ELR (cell line): ENCODE results near the gene NHLRC4.

Source experiments
- DNase-seq: peaks from one replicate; pipeline ENCODE4 v3.0.0-alpha.2; 2015; ENCODE audit warnings: low read depth

The NHLRC4 gene

DNA sequence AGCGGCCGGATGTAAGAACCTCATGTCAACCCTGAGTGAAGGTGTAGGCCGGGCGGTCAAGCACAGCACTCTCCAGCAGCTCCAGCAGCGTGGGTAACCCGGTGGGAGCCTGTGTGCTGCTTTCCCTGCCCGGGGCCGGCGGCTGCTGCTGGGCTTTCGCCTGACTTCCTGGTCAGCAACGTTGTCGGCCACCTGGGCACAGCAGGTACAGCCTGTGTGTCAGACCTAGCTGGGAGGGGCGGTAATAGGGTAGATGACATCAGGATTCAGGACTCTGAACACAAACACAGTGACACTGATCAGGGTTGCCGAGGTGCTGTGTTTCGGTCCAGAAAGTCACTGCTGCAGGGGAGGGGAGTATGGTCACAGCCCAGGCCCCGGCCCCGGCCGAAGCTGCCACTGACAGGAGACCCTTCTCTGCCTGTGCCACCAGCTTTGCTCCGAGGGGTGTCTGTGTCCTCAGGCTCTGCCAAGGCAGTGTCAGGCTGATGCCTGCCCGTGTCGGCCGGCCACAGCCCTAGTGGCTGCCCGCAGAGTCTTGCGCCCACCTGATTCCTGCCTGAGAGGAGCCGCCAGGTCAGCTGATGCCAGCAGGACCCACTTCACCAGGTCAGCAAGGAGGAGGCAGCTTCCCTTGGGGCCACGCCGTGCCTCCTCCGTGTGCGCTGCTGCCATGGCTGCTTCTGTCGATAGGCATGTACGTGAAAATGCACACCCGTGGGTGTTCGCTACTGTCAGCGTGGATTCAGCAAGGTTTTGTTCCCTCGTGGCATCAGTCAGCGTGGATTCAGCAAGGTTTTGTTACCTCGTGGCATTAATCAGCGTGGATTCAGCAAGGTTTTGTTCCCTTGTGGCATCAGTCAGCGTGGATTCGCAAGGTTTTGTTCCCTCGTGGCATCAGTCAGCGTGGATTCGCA lies 32.3 kb downstream of the NHLRC4 start:
- DNase-seq, result no peak

DNA sequence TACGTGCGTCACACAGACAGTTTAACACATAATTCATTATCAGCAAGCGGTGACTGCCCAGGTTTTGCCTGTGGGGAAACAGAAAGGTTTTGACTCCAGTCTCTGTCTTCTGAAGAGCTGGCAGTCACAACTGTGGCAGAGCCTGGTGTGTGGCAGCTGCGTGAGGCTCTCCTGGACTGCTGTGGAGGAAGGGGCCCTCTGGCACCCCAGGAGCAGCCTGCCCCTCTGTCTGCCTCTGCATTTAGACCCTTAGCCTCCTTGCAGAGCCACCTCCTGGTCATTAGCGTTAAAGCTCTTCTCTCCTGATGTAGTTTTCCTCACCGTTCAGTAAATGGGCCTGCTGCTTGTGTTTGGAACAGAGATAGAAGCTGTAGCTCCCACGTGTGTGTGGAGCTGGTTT lies 34.0 kb downstream of the NHLRC4 start:
- DNase-seq, result no peak

DNA sequence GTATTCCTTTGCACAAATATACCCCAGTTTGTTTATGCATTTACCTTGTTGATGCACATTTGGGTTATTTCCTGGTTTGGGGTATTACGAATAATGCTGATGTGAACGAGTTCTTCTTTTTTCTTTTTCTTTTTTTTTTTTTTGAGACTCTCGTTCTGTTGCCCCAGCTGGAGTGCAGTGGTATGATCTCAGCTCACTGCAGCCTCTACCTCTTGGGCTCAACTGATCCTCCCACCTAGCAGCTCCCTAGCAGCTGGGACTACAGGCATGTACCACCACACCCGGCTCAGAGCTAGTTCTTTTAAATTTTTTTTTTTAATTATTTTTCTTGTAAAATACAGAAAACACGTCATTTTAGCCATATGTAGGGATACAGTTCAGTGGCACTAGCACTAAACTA lies 37.1 kb downstream of the NHLRC4 start:
- no peak for DNase-seq

DNA sequence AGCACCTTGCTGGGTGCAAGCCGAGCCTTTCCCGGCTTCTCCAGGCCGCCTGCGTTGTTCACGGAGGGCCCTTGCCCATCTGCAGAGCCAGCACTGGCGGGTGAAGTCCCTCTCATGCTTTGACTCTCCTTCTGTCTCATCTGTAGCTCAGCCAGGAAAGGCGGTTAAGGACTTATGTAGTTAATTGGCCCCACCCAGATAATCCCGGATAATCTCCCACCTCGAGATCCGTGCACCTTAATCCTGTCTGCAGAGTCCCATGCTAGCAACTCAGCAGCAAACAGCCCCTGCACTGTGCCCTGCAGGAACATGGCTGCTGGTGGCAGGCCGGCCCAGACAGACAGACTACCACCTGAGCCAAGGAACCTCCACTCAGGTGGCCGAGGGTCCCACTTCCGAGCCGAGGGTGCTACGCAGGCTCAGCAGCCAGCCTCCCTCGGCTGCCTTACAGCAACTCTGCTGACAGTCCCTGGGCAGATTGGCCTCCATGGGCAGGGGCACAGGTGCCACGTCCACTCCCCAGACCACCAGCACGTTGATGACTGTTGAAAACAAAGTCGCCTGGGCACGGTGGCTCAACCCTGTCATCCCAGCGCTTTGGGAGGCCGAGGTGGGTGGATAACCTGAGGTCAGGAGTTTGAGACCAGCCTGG lies 40.0 kb downstream of the NHLRC4 start:
- DNase-seq, result no peak

DNA sequence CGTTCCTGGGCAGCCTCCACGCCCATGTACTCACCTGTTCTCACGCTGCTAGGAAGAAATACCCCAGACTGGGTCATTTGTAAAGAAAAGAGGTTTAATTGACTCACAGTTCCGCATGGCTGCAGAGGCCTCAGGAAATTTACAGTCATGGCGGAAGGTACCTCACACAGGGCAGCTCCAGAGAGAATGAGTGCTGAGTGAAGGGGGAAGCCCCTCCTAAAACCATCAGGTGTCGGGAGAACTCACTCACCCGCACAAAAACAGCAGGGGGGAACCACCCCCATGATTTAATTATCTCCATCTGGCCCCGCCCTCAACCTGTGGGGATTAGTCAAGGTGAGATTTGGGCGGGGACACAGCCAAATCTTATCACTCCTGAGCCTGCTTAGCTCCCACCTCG lies 41.2 kb downstream of the NHLRC4 start:
- no peak for DNase-seq

DNA sequence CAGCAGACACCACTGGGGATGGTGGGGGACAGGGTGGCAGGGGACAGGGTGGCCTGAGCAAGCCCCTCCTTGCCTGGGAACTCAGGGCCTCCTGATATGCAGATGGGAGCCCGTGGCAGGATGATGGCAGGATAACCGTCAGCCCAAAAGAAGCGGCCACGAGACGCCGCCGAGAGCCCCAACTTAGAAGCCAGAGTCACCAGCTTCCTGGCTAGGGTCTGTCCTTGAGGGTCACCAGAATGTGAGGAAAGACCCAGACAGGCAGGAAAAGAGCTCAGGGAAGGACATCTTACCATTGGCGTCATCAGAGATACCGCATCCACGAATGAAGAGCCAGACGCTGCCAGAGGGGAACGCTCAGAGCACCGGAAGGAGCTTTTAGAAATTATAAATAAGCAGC lies 42.5 kb downstream of the NHLRC4 start:
- DNase-seq, result no peak

DNA sequence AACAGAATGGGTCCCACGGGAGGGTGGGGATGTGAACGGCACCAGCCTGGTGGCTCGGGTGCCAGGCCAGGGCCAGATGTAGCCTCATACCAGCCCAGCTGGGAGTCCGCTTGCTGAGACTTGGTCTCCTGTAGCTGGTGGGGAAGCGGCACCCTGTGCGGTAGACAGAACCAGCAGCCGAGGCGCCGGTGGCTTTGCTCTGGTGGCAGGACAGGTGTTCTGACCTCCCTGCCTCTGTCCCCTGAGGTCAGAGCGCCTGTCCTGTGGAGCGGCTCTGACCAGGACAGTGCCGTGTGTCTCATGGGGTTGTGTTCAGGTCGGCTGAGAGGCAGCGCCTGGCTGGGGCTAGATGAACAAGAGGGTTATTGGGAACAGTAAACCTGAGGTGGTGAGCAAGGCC lies 43.2 kb downstream of the NHLRC4 start:
- DNase-seq, result no peak

DNA sequence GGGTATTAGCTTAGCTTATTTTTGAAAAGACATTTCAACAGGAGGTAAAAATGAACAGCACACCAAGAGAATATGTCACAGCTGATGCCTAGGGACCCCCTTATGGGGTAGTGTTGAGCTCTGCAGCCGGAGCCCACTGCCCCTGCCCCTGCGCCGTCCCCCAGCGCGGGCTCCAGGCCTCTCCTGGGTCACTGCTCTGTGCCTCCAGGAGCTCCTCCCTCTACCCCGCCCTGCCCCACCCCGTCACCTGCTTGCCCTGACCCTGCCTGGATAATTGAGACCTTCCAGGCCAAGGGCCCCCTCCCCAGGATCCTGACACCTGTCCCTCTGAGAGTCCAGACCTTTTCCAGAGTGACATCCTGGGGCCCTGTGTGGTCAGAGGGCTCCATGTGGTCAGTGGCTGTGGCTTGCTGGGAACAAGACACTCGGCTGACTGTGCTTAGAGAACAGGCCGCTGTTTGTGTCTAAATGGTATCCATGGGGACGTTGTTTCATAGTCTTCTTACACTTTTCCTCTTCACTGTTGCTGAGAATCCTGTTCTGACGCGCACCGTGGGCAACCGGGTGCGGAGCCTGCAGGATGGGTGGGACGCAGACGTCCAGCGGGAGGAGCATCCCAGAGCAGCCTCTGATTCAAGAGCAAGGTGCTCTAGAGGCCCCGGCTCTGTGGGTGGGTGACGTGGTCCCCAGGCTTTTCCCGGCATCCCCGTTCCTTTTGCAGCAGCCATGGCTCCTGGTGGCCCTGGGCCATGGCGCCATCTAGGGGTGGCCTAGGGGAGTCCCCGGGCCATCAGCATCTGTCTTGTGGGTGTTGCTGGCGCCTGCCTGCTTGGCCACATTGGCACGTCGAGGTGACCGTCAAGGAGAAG lies 43.9 kb downstream of the NHLRC4 start:
- no peak for DNase-seq

DNA sequence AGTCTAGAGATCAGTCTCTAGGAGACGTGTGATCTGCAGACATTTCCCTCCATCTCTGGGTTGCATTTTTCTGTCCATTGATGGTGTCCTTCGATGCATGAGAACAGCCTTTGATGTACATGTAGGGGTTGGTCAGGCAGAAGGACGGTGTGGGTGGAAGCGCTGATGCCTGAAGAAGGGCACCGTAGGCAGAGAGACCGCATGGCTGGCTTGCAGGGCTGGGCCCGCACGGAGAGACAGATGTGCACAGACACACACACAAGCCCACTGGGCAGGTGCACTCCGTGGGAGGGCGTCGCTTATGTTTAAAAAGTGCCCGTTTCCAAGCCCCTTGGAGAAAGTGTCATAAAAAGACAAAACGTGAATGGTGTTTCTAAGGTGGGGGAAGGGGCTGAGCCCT lies 48.3 kb downstream of the NHLRC4 start:
- DNase-seq, result no peak

DNA sequence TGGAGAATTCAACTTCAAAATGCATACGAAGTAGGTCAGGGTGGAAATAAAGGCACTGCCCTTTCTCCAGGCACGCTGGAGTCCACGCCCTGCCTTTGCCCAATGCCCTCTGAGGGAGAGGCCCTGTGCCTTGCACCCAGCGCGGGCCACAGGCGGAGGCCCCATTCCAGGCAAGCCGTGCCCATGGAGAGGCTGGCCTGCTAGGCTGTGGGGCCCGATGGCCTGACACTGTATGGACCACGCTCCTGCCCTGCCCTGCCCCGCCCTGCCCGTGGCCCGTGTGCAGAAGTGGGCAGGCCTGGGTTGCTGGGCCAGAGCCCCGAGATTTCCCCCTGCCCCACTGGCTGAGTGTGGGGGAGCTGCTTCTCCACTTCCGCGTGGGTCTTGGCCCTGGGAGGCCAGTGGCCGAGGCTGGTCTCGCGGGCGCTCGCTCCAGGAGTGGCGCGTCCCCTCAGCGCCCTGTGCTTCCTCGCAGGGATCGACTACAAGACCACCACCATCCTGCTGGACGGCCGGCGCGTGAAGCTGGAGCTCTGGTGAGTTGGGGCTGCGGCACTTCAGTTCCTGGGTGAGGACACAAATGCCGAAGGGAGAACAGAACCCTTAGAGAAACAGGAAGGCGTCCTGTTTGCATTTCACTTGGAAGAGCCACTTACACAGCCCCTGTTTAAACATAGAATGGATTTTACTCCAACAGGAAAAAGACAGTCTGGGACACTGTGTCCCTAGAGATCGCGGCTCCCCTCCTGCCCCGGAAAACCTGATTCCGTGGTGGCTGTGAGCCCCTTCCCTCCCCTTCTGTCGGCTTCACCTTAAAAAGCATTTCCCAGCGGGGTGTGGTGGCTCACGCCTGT lies 50.2 kb downstream of the NHLRC4 start:
- no peak for DNase-seq

DNA sequence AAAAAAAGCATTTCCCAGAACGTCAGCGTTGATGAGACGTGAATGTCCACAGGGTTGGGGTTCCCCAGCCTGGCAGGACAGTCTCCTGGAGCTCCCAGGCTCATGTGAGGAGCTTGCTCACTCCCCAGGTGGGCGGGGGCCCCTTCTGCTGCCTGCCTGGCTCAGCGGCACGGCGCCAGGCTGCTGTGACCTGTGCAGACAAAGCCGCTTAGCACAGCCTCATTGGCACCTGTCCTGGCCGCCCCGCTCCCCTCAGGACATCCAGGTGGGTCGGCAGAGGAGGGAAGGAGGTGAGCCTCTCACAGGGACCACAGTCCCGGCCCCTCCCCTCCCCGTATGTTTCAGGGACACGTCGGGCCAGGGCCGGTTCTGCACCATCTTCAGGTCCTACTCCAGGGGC lies 51.0 kb downstream of the NHLRC4 start:
- no peak for DNase-seq
